Esophagus muscularis mucosa (tissue), 4 donors: ENCODE data around the gene AREG.

Source experiments
- CTCF ChIP-seq, 3 experiments: fragments of 200-600 bp in 2 of 3; fragments of 450-650 bp in 1 of 3; sonication (generic) in 2 of 3; IDR thresholded peaks; one replicate each; pipeline ENCODE4 v1.5.1; 2017 to 2019; ENCODE audit warnings: antibody characterized with exemption in 3 of 3, mild to moderate bottlenecking in 2 of 3, moderate library complexity in 1 of 3
- EP300 ChIP-seq: sonication (generic); formaldehyde crosslinking; IDR thresholded peaks from one replicate; pipeline ENCODE4 v1.6.1; 2017; ENCODE audit warnings: antibody characterized with exemption
- POLR2A ChIP-seq: fragments of 450-650 bp; IDR thresholded peaks from one replicate; pipeline ENCODE4 v1.6.1; 2017; ENCODE audit warnings: antibody characterized with exemption, moderate library complexity, mild to moderate bottlenecking, low read depth
- POLR2AphosphoS5 ChIP-seq, 2 donors: sonication (generic); formaldehyde crosslinking; IDR thresholded peaks; one replicate each; pipeline ENCODE4 v1.6.1; 2017; ENCODE audit warnings: antibody characterized with exemption in 2 of 2

DNA sequence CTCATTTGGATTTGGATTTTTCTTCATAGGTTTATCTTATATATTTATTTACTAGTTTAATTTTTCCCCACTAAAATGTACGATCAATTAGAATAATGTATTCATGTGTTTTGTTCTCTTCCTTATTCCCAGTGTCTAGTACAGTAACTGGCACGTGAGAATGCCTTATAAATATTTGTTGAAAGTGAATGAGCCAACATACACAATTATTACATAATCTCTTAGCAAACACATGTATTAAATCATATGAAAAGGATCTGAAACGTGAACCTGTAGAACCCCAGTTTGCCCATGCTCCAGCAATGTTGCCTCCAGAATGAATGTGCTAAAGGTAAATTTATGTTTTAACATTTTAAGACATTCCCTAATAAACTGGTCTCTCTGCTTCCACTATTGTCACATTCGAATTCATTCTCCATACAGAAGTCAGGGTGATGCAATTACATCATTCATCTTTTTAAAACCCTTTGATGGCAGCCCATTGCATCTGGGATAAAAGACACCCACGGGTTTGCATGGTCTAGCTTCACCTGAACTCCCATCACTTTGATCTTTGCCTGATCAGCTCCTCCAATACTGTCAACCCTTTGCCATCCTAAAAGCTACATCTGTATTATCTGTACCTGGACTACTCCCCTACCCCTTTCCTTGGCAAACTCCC is 30.7 kb upstream of the AREG start:
- TF ChIP-seq POLR2AphosphoS5 (IDR thresholded peaks at IDR 0.05) (no peak), EP300 (no peak), CTCF (IDR thresholded peaks at IDR 0.05) (no peak), POLR2A (no peak)
